Right lung (tissue), 5 donors: ENCODE results near the gene SYTL3. TPM values are rescaled to one million over a fixed set of nuclear protein-coding genes. Genes with fewer than 3 reads are reported as not detected.
"Not testable (repeated sequence)": the region's sequence is repeated elsewhere in the genome, so short reads cannot be mapped to it uniquely, and the experiment has no call there.

Source experiments
- DNase-seq, 2 donors: peaks; one replicate each; pipeline ENCODE4 v3.0.0-alpha.2; 2013
- polyA plus RNA-seq, 5 donors: library from polyadenylated mRNA; unstranded; fragments of 120-200 nt; gene quantifications; one replicate each; pipeline versions ENCODE4 v1.2.1 to v1.2.3, GENCODE V29; 2013; ENCODE audit warnings: inconsistent platforms in 1 of 5, low replicate concordance in 1 of 5; ENCODE audit not compliant: insufficient read length in 5 of 5, insufficient read depth in 1 of 5

SYTL3 gene
- polyA plus RNA-seq, 5 donors, result 6.6 to 10.5 (median 8.4) TPM

DNA sequence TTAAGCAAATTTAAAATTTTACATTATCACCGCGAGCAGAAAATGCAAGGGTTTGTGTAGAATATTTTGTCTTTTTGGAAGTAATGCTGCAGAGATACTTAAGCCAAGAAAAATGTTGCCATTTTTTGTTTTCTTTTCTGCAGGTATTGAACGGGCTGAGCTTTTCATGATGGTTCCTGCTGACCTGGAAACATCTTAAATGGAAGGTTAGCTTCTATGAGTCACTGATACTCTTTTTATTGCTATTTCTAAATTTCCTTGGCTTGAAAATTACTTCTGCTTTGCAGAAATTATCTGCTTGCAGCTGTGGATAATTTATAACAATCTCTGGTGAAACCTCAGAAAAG is 12.7 kb downstream of the SYTL3 start:
- DNase-seq, result no peak

- DNase-seq, result peak in 1 of 2 donors; percentile 56
Measured at GRCh38 chr6:158662954-158663624, 13.2 kb downstream of the SYTL3 start.

- DNase-seq, result no peak
Measured at GRCh38 chr6:158663625-158664165, 13.8 kb downstream of the SYTL3 start.

- DNase-seq, result no peak
Measured at GRCh38 chr6:158665332-158665731, 15.5 kb downstream of the SYTL3 start.

- DNase-seq, result no peak
Measured at GRCh38 chr6:158666628-158667359, 16.9 kb downstream of the SYTL3 start.

GRCh38 chr6:158667360-158667981 is 17.6 kb downstream of the SYTL3 start:
- no peak for DNase-seq

DNA sequence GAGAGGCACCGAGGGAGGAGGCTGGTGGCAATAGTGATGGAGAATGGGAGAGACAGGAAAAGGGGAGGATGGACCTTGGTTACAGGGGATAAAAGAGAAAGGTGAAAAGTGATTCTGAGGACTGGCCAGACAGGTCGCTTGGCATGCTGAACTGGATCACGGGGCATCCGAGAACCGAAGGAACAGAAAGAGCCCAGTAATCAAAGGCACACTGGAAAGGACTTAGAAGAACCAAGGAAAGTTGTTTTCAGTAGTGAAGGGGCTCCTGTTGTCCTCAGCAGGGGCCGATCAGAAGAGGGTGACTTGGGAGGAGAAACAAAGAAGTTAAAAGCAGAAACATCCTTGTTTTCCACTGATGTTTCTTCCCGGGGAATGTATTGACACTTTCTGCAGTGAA is 18.9 kb downstream of the SYTL3 start:
- no peak for DNase-seq

GRCh38 chr6:158669145-158670035 is 19.5 kb downstream of the SYTL3 start:
- DNase-seq, result no peak

- DNase-seq, result not testable (repeated sequence)
Measured at GRCh38 chr6:158672119-158672518, 22.3 kb downstream of the SYTL3 start.

- DNase-seq, result no peak
Measured at GRCh38 chr6:158672726-158673125, 22.9 kb downstream of the SYTL3 start.

GRCh38 chr6:158674342-158675131 is 24.7 kb downstream of the SYTL3 start:
- no peak for DNase-seq

DNA sequence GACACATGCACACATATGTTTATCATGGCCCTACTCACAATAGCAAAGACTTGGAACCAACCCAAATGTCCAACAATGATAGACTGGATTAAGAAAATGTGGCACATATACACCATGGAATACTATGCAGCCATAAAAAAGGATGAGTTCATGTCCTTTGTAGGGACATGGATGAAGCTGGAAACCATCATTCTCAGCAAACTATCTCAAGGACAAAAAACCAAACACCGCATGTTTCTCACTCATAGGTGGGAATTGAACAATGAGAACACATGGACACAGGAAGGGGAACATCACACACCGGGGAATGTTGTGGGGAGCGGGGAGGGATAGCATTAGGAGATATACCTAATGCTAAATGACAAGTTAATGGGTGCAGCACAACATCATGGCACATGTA is 27.2 kb downstream of the SYTL3 start:
- not testable (repeated sequence) for DNase-seq

GRCh38 chr6:158677906-158678578 is 28.2 kb downstream of the SYTL3 start:
- DNase-seq, result no peak

DNA sequence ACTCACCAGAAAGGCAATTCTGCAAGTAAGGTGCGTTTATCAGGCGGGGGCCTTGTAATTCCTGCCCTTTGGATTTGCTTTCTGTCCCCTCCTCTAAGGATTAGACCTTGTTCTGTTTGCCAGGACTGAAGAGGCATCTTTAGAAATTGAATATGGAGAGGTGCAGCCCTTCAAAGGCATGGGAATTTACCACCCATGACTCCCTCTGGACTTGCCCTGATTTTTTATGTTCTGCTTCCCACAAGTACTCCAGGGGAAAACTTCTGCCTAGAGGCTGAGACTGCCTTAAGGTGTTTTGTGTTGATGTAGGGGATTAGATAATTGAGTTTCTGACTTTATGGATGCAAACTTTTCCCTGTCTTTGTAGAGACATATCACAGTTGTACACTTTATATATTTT is 30.2 kb downstream of the SYTL3 start:
- no peak for DNase-seq

- no peak for DNase-seq
Measured at GRCh38 chr6:158680481-158680880, 30.6 kb downstream of the SYTL3 start.

GRCh38 chr6:158684311-158684710 is 34.5 kb downstream of the SYTL3 start:
- no peak for DNase-seq

GRCh38 chr6:158684745-158685324 is 35.0 kb downstream of the SYTL3 start:
- no peak for DNase-seq

GRCh38 chr6:158686311-158686710 is 36.5 kb downstream of the SYTL3 start:
- DNase-seq, result no peak

GRCh38 chr6:158686791-158687381 is 37.0 kb downstream of the SYTL3 start:
- DNase-seq, result peak in 1 of 2 donors; percentile 28

- no peak for DNase-seq
Measured at GRCh38 chr6:158687506-158687905, 37.7 kb downstream of the SYTL3 start.
